ENCODE data around the gene GAS6.

GRCh38 chr13:113882267-113882630 lies 18.4 kb upstream of the GAS6 start:
- TF ChIP-seq CTCF (IDR thresholded peaks at IDR 0.05; ENCODE audit: extremely low read depth in 1 of 2, insufficient read depth in 1 of 2, low read depth in 1 of 2, low read length in 2 of 2) (no peak), EZH2 (IDR thresholded peaks at IDR 0.05; ENCODE audit: borderline replicate concordance, low read depth, low read length, severe bottlenecking) (no peak), MYC (IDR thresholded peaks at IDR 0.05; ENCODE audit: low read depth, low read length) (no peak), POLR2A (IDR thresholded peaks at IDR 0.05; ENCODE audit: low read depth, low read length) (no peak), JUN (IDR thresholded peaks at IDR 0.05; ENCODE audit: borderline replicate concordance, insufficient read depth, insufficient read length, low read depth) (no peak), MAX (IDR thresholded peaks at IDR 0.05; ENCODE audit: insufficient read depth, insufficient read length) (no peak)

Data from endothelial cell of umbilical vein (primary cell).